SJSA1 (cell line): ENCODE data around the gene LPAR5. TPM values are rescaled to one million over a fixed set of nuclear protein-coding genes. Genes with fewer than 3 reads are reported as not detected.
A peak's percentile ranks its signal among the peaks of the same experiment; 100 is the strongest.

ENCODE experiments used
- DNase-seq, 2 experiments: peaks; one replicate each; pipeline ENCODE4 v3.0.0-alpha.2; 2015 to 2020; ENCODE audit warnings: low spot score in 2 of 2, low read depth in 1 of 2
- H3K27ac ChIP-seq: fragments of 250-450 bp; sonication (Bioruptor Pico); 2 replicates; pipeline ENCODE4 v1.5.1; 2020; ENCODE audit warnings: mild to moderate bottlenecking, moderate library complexity
- H3K27me3 ChIP-seq: fragments of 250-450 bp; sonication (Bioruptor Pico); replicated peaks from 2 replicates; pipeline ENCODE4 v1.5.1; 2020; ENCODE audit warnings: mild to moderate bottlenecking, moderate library complexity
- H3K36me3 ChIP-seq: fragments of 250-450 bp; sonication (Bioruptor Pico); 2 replicates; pipeline ENCODE4 v1.5.1; 2020; ENCODE audit warnings: mild to moderate bottlenecking
- H3K4me1 ChIP-seq: fragments of 250-450 bp; sonication (Bioruptor Pico); replicated peaks from 2 replicates; pipeline ENCODE4 v1.6.1; 2021; ENCODE audit warnings: mild to moderate bottlenecking
- H3K4me3 ChIP-seq: fragments of 250-450 bp; sonication (Bioruptor Pico); 2 replicates; pipeline ENCODE4 v1.5.1; 2020; ENCODE audit warnings: mild to moderate bottlenecking
- H3K9me3 ChIP-seq: fragments of 250-450 bp; sonication (Bioruptor Pico); replicated peaks from 2 replicates; pipeline ENCODE4 v1.5.1; 2020; ENCODE audit warnings: mild to moderate bottlenecking
- total RNA-seq: library from RNA; depleted of rRNA; stranded (reverse); fragments of >200 nt; shearing (Covaris generic); gene quantifications from 2 replicates; pipeline ENCODE4 v1.2.3, GENCODE V29; 2014; rRNA removed

LPAR5 gene
- total RNA-seq, 1 experiment from 2014 or later: not detected

- H3K27ac ChIP-seq: no peak overlapping the region
- H3K4me1 ChIP-seq: no peaks in the 10 kb centered on the region
- no peak for DNase-seq
- no peaks in the 10 kb centered on the region for H3K27me3 ChIP-seq
- H3K9me3 ChIP-seq: no peaks in the 10 kb centered on the region
- peaks cover 92% of the 10 kb centered on the region for H3K36me3 ChIP-seq
- H3K4me3 ChIP-seq: no peak overlapping the region
Observed at GRCh38 chr12:6574576-6575295, 61.0 kb downstream of the LPAR5 start.

GRCh38 chr12:6573001-6573400 is 62.8 kb downstream of the LPAR5 start:
- Histone ChIP-seq H3K4me1 (peaks cover 11% of the 10 kb centered on the region), H3K27ac (no peak overlapping the region), H3K36me3 (peaks cover 96% of the 10 kb centered on the region), H3K27me3 (no peaks in the 10 kb centered on the region), H3K9me3 (no peaks in the 10 kb centered on the region), H3K4me3 (no peak overlapping the region)
- no peak for DNase-seq

GRCh38 chr12:6570264-6570887 is 65.4 kb downstream of the LPAR5 start:
- no peak overlapping the region for H3K4me3 ChIP-seq
- peak; percentile 39 to 72 for DNase-seq
- H3K9me3 ChIP-seq: no peaks in the 10 kb centered on the region
- peaks cover 16% of the 10 kb centered on the region for H3K4me1 ChIP-seq
- no peaks in the 10 kb centered on the region for H3K27me3 ChIP-seq
- H3K27ac ChIP-seq: no peak overlapping the region
- H3K36me3 ChIP-seq: peaks cover 95% of the 10 kb centered on the region

- Histone ChIP-seq H3K27me3 (no peaks in the 10 kb centered on the region), H3K4me1 (peaks cover 16% of the 10 kb centered on the region), H3K9me3 (no peaks in the 10 kb centered on the region), H3K4me3 (no peak overlapping the region), H3K27ac (no peak overlapping the region), H3K36me3 (peaks cover 95% of the 10 kb centered on the region)
- no peak for DNase-seq
Observed at GRCh38 chr12:6569786-6570185, 66.0 kb downstream of the LPAR5 start.

GRCh38 chr12:6569312-6569711 is 66.4 kb downstream of the LPAR5 start:
- no peak overlapping the region; the same call in 1 of the 2 replicates for H3K4me3 ChIP-seq
- H3K27ac ChIP-seq: no peak overlapping the region
- peaks cover 16% of the 10 kb centered on the region for H3K4me1 ChIP-seq
- H3K9me3 ChIP-seq: no peaks in the 10 kb centered on the region
- no peaks in the 10 kb centered on the region for H3K27me3 ChIP-seq
- peaks cover 95% of the 10 kb centered on the region for H3K36me3 ChIP-seq
- DNase-seq: no peak

Other genes starting within 250 kb of the LPAR5 start
- gene CD27, start 191.0 kb downstream of the LPAR5 start, total RNA-seq: not detected in 2 replicates
- gene TAPBPL, start 183.9 kb downstream of the LPAR5 start, total RNA-seq: 1.1 and 5.4 TPM in 2 replicates
- 2.4 and 6.4 TPM in 2 replicates for gene VAMP1, start 165.3 kb downstream of the LPAR5 start, total RNA-seq
- gene MRPL51, start 142.7 kb downstream of the LPAR5 start, total RNA-seq: 213 and 264 TPM in 2 replicates
- gene NCAPD2, start 141.9 kb downstream of the LPAR5 start, total RNA-seq: 84.0 and 131 TPM in 2 replicates
- 5,440 and 7,155 TPM in 2 replicates for gene GAPDH, start 101.4 kb downstream of the LPAR5 start, total RNA-seq
- 12.1 and 14.9 TPM in 2 replicates for gene IFFO1, start 79.9 kb downstream of the LPAR5 start, total RNA-seq
- gene NOP2, start 67.7 kb downstream of the LPAR5 start, total RNA-seq: 48.3 and 76.6 TPM in 2 replicates
- gene CHD4, start 28.6 kb downstream of the LPAR5 start, total RNA-seq: 178 and 180 TPM in 2 replicates
- not detected in 2 replicates for gene ACRBP, start 11.5 kb upstream of the LPAR5 start, total RNA-seq
- 34.8 and 41.0 TPM in 2 replicates for gene ING4, start 27.2 kb upstream of the LPAR5 start, total RNA-seq
- 19.5 and 20.0 TPM in 2 replicates for gene ZNF384, start 53.4 kb upstream of the LPAR5 start, total RNA-seq
- gene PIANP, start 64.9 kb upstream of the LPAR5 start, total RNA-seq: not detected in 2 replicates
- gene COPS7A, start 88.1 kb upstream of the LPAR5 start, total RNA-seq: 80.2 and 82.4 TPM in 2 replicates
- 171 and 243 TPM in 2 replicates for gene MLF2, start 117.2 kb upstream of the LPAR5 start, total RNA-seq
- 243 and 442 TPM in 2 replicates for gene PTMS, start 130.4 kb upstream of the LPAR5 start, total RNA-seq
- 0.13 and 0.47 TPM in 2 replicates for gene LAG3, start 136.6 kb upstream of the LPAR5 start, total RNA-seq
- gene CD4, start 153.6 kb upstream of the LPAR5 start, total RNA-seq: not detected in 2 replicates
- gene GPR162, start 185.9 kb upstream of the LPAR5 start, total RNA-seq: 0.16 TPM in 1 of 2 replicates, not detected in the other
- gene P3H3, start 192.4 kb upstream of the LPAR5 start, total RNA-seq: 0.63 TPM in 1 of 2 replicates, not detected in the other
- gene GNB3, start 205.0 kb upstream of the LPAR5 start, total RNA-seq: not detected in 2 replicates
- gene CDCA3, start 215.3 kb upstream of the LPAR5 start, total RNA-seq: 143 and 156 TPM in 2 replicates
- 121 and 150 TPM in 2 replicates for gene USP5, start 216.2 kb upstream of the LPAR5 start, total RNA-seq
- gene TPI1, start 231.6 kb upstream of the LPAR5 start, total RNA-seq: 1,911 and 2,129 TPM in 2 replicates
- gene SPSB2, start 237.3 kb upstream of the LPAR5 start, total RNA-seq: 14.1 and 16.2 TPM in 2 replicates